ENCODE data around the gene ENTHD1.

DNA sequence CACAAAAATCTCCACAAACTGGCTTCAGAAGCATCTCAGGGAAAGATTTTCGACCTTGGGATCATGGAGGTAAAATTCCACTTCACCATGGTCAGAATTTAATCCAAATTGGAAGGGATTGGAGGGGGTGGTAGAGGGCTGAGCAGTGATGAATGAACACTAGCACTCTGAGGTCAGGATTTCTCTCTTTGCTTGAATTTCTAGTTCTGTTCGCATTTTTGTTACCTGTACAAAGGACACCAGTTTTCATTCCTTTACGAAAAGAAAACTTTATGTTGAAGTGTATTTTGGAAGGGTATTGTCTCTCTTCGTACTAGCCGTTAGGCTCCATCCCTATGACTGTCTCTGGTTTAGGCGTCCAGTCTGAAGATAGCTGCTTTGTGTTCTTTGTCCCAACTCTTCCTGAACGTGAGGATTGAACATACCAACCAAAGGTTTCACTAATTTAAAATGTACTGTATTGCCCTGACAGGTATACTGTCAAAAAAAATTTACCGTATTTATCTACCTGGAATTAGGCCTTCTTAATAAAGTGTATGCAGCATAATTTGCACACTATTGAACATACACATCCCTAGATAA, 8.1 kb upstream of the ENTHD1 start:
- no peak for TF ChIP-seq POLR2AphosphoS5 (IDR thresholded peaks at IDR 0.05)
- TF ChIP-seq, protein P1, sequence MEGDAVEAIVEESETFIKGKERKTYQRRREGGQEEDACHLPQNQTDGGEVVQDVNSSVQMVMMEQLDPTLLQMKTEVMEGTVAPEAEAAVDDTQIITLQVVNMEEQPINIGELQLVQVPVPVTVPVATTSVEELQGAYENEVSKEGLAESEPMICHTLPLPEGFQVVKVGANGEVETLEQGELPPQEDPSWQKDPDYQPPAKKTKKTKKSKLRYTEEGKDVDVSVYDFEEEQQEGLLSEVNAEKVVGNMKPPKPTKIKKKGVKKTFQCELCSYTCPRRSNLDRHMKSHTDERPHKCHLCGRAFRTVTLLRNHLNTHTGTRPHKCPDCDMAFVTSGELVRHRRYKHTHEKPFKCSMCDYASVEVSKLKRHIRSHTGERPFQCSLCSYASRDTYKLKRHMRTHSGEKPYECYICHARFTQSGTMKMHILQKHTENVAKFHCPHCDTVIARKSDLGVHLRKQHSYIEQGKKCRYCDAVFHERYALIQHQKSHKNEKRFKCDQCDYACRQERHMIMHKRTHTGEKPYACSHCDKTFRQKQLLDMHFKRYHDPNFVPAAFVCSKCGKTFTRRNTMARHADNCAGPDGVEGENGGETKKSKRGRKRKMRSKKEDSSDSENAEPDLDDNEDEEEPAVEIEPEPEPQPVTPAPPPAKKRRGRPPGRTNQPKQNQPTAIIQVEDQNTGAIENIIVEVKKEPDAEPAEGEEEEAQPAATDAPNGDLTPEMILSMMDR (IDR thresholded peaks at IDR 0.05) = no peak
- TF ChIP-seq POLR2A (IDR thresholded peaks at IDR 0.05) = no peak

Data from stomach (tissue), 4 donors.